HG03060 (cell line): ENCODE measurements around the gene TPO.
"Not testable (repeated sequence)": the region's sequence is repeated elsewhere in the genome, so short reads cannot be mapped to it uniquely, and the experiment has no call there.

Source experiments
- ATAC-seq: cut with Tn5 transposase; IDR thresholded peaks from one replicate; pipeline ENCODE4 v1.9.1; 2021; ENCODE audit warnings: low read depth, moderate number of reproducible peaks; ENCODE audit not compliant: unreplicated experiment

Gene TPO

GRCh38 chr2:1481406-1482252 is 68.4 kb downstream of the TPO start:
- ATAC-seq, result no peak

- ATAC-seq, result no peak
These were observed 69.0 kb downstream of the TPO start for GRCh38 chr2:1482253-1482675.

GRCh38 chr2:1482981-1483380 is 69.7 kb downstream of the TPO start:
- no peak for ATAC-seq

GRCh38 chr2:1483551-1483950 is 70.3 kb downstream of the TPO start:
- ATAC-seq, result no peak

GRCh38 chr2:1484131-1484884 is 71.0 kb downstream of the TPO start:
- no peak for ATAC-seq

- ATAC-seq, result no peak
These were observed 73.4 kb downstream of the TPO start for GRCh38 chr2:1486670-1487069.

GRCh38 chr2:1487758-1488157 is 74.5 kb downstream of the TPO start:
- ATAC-seq, result no peak

GRCh38 chr2:1488181-1488671 is 75.0 kb downstream of the TPO start:
- ATAC-seq, result no peak

- ATAC-seq, result no peak
These were observed 75.6 kb downstream of the TPO start for GRCh38 chr2:1488851-1489250.

GRCh38 chr2:1489486-1489885 is 76.2 kb downstream of the TPO start:
- no peak for ATAC-seq

GRCh38 chr2:1490381-1490780 is 77.1 kb downstream of the TPO start:
- not testable (repeated sequence) for ATAC-seq

- ATAC-seq, result no peak
These were observed 78.5 kb downstream of the TPO start for GRCh38 chr2:1491751-1492150.

- not testable (repeated sequence) for ATAC-seq
These were observed 79.0 kb downstream of the TPO start for GRCh38 chr2:1492231-1492630.

GRCh38 chr2:1492711-1493430 is 79.6 kb downstream of the TPO start:
- no peak for ATAC-seq

- no peak for ATAC-seq
These were observed 80.3 kb downstream of the TPO start for GRCh38 chr2:1493431-1494126.

GRCh38 chr2:1494257-1494656 is 81.0 kb downstream of the TPO start:
- no peak for ATAC-seq

GRCh38 chr2:1494906-1495305 is 81.6 kb downstream of the TPO start:
- ATAC-seq, result no peak

GRCh38 chr2:1495676-1496358 is 82.6 kb downstream of the TPO start:
- ATAC-seq, result no peak

GRCh38 chr2:1496359-1496821 is 83.1 kb downstream of the TPO start:
- ATAC-seq, result no peak
